Activated CD8-positive, alpha-beta T cell treated with anti-CD3 and anti-CD28 coated beads for 36 hours (primary cell): ENCODE data around the gene SPATA32. TPM values are rescaled to one million over a fixed set of nuclear protein-coding genes. Genes with fewer than 3 reads are reported as not detected.
A peak's percentile ranks its signal among the peaks of the same experiment; 100 is the strongest.
"Not testable (repeated sequence)": the region's sequence is repeated elsewhere in the genome, so short reads cannot be mapped to it uniquely, and the experiment has no call there.

Experiments
- ATAC-seq: fragments of 200-7000 bp; cut with Tn5 transposase; one replicate; pipeline ENCODE4 v1.10.0; 2021; ENCODE audit warnings: mild to moderate bottlenecking, moderate library complexity
- CTCF ChIA-PET: fragments of 350-600 bp; sonication (Branson Sonifier 250); formaldehyde crosslinking; loops from one replicate; lab custom pipeline; 2021; ENCODE audit warnings: antibody characterized with exemption; lab: Charles Lee
- POLR2A ChIA-PET: fragments of 350-600 bp; sonication (Branson Sonifier 250); formaldehyde crosslinking; loops from one replicate; lab custom pipeline; 2021; ENCODE audit warnings: antibody characterized with exemption; lab: Charles Lee
- DNase-seq: peaks from one replicate; pipeline ENCODE4 v3.0.0-alpha.2; 2020
- H3K27ac Mint-ChIP-seq: one replicate; pipeline ENCODE4 v1.8.0; 2021; ENCODE audit warnings: mild to moderate bottlenecking, mixed read lengths
- H3K27me3 Mint-ChIP-seq: one replicate; pipeline ENCODE4 v1.8.0; 2021; ENCODE audit warnings: mixed read lengths
- H3K36me3 Mint-ChIP-seq: one replicate; pipeline ENCODE4 v1.8.0; 2021; ENCODE audit warnings: low read depth, mixed read lengths
- H3K4me1 Mint-ChIP-seq: one replicate; pipeline ENCODE4 v1.8.0; 2021; ENCODE audit warnings: low read depth, mixed read lengths
- H3K4me3 Mint-ChIP-seq: one replicate; pipeline ENCODE4 v1.8.0; 2021; ENCODE audit warnings: mild to moderate bottlenecking, moderate library complexity, mixed read lengths
- H3K9me3 Mint-ChIP-seq: one replicate; pipeline ENCODE4 v1.8.0; 2021; ENCODE audit warnings: mixed read lengths
- CTCF ChIP-seq: fragments of 200-600 bp; IDR thresholded peaks from one replicate; pipeline ENCODE4 v1.8.0; 2022; ENCODE audit warnings: antibody characterized with exemption, mild to moderate bottlenecking
- intact Hi-C: fragments of 100-400 bp; cut with micrococcal nuclease; formaldehyde crosslinking; loops from one replicate; pipeline ENCODE4 v1.10.0; 2022
- total RNA-seq, 2 experiments: library from RNA; stranded (reverse); gene quantifications; one replicate each; pipeline ENCODE4 v1.2.3, GENCODE V29; 2021

The SPATA32 gene
- total RNA-seq, 2 experiments from 2014 or later, result 0.27 to 0.63 TPM

- POLR2A ChIA-PET, result interaction anchor here (0.9 to 15.9 kb wide), 7 partner anchors 8 to 125 kb away, joined by 3 to 211 read pairs (median 9); partner anchors contain the start of genes FMNL1 and MAP3K14
- Mint-ChIP-seq H3K27ac (peak overlapping the region; percentile 87), H3K4me1 (peaks cover 80% of the 10 kb centered on the region), H3K27me3 (no peaks in the 10 kb centered on the region), H3K4me3 (no peak overlapping the region), H3K36me3 (peaks cover 63% of the 10 kb centered on the region), H3K9me3 (no peaks in the 10 kb centered on the region)
- TF ChIP-seq CTCF, result no peak
- ATAC-seq, result no peak
- CTCF ChIA-PET, result interaction anchor here (1.0 to 2.6 kb wide), 8 partner anchors 9 to 79 kb away, joined by 3 to 12 read pairs (median 5); partner anchors contain the start of gene MAP3K14
- intact Hi-C loops, result no loop called here
- DNase-seq, result no peak
Measured at GRCh38 chr17:45306094-45306493, 44.2 kb upstream of the SPATA32 start.

GRCh38 chr17:45305530-45306087 is 43.7 kb upstream of the SPATA32 start:
- DNase-seq (peak; percentile 31), ATAC-seq (no peak)
- Mint-ChIP-seq H3K27me3 (no peaks in the 10 kb centered on the region), H3K36me3 (peaks cover 59% of the 10 kb centered on the region), H3K27ac (peak overlapping the region; percentile 87), H3K4me1 (peaks cover 78% of the 10 kb centered on the region), H3K4me3 (no peak overlapping the region), H3K9me3 (no peaks in the 10 kb centered on the region)
- intact Hi-C loops, result no loop called here
- CTCF ChIA-PET, result interaction anchor here (1.0 to 2.6 kb wide), 8 partner anchors 9 to 80 kb away, joined by 3 to 12 read pairs (median 5); partner anchors contain the start of gene MAP3K14
- no peak for TF ChIP-seq CTCF
- POLR2A ChIA-PET, result interaction anchor here (0.9 to 15.9 kb wide), 6 partner anchors 9 to 126 kb away, joined by 3 to 211 read pairs (median 13); partner anchors contain the start of genes FMNL1 and MAP3K14

GRCh38 chr17:45302649-45303173 is 40.8 kb upstream of the SPATA32 start:
- H3K27ac Mint-ChIP-seq, result peak overlapping the region; percentile 90
- peaks cover 55% of the 10 kb centered on the region for H3K36me3 Mint-ChIP-seq
- DNase-seq, result peak; percentile 76
- H3K27me3 Mint-ChIP-seq, result no peaks in the 10 kb centered on the region
- H3K4me1 Mint-ChIP-seq, result peaks cover 78% of the 10 kb centered on the region
- no peaks in the 10 kb centered on the region for H3K9me3 Mint-ChIP-seq
- intact Hi-C loops, result no loop called here
- POLR2A ChIA-PET, result interaction anchor here (0.7 to 11.5 kb wide), 8 partner anchors 12 to 343 kb away, joined by 3 to 151 read pairs (median 4); partner anchors contain the start of gene MAP3K14
- peak; percentile 60 for ATAC-seq
- CTCF ChIA-PET, result interaction anchor here (0.9 to 2.4 kb wide), 7 partner anchors 10 to 167 kb away, joined by 3 to 16 read pairs (median 3); partner anchors contain the start of genes ACBD4 and MAP3K14
- TF ChIP-seq CTCF, result no peak
- H3K4me3 Mint-ChIP-seq, result peak overlapping the region; percentile 42

GRCh38 chr17:45302220-45302619 is 40.3 kb upstream of the SPATA32 start:
- H3K27ac Mint-ChIP-seq, result peak overlapping the region; percentile 90

GRCh38 chr17:45301674-45302073 is 39.8 kb upstream of the SPATA32 start:
- H3K36me3 Mint-ChIP-seq, result peaks cover 57% of the 10 kb centered on the region
- no peak for DNase-seq
- H3K4me3 Mint-ChIP-seq, result no peak overlapping the region

More at GRCh38 chr17:45302220-45302619, 40.3 kb upstream of the SPATA32 start:
- Mint-ChIP-seq H3K36me3 (peaks cover 53% of the 10 kb centered on the region), H3K4me1 (peaks cover 76% of the 10 kb centered on the region)
- ATAC-seq, DNase-seq, intact Hi-C loops, H3K4me3 Mint-ChIP-seq, H3K9me3 Mint-ChIP-seq, H3K27me3 Mint-ChIP-seq: not testable (repeated sequence)
- CTCF ChIA-PET, result interaction anchor here (0.9 to 2.4 kb wide), 7 partner anchors 10 to 167 kb away, joined by 3 to 16 read pairs (median 3); partner anchors contain the start of genes ACBD4 and MAP3K14
- POLR2A ChIA-PET, result interaction anchor here (1.0 to 11.5 kb wide), 6 partner anchors 12 to 78 kb away, joined by 3 to 151 read pairs (median 4); partner anchors contain the start of gene MAP3K14

More at GRCh38 chr17:45301674-45302073, 39.8 kb upstream of the SPATA32 start:
- intact Hi-C loops, result no loop called here
- Mint-ChIP-seq H3K27ac (peak overlapping the region; percentile 57), H3K4me1 (peaks cover 80% of the 10 kb centered on the region), H3K27me3 (no peaks in the 10 kb centered on the region), H3K9me3 (peaks cover 2% of the 10 kb centered on the region)
- ChIA-PET CTCF (interaction anchor here (1.3 to 2.4 kb wide), 5 partner anchors 11 to 166 kb away, joined by 3 to 16 read pairs (median 4); partner anchors contain the start of genes ACBD4 and MAP3K14), POLR2A (interaction anchor here (1.4 to 11.5 kb wide), 3 partner anchors 13 to 77 kb away, joined by 3 to 151 read pairs (median 3); partner anchors contain the start of gene MAP3K14)
- ATAC-seq, result no peak
- TF ChIP-seq CTCF, result no peak
